K562 (cell line): Measurements from ENCODE around the gene ST7. TPM values are rescaled to one million over a fixed set of nuclear protein-coding genes. Genes with fewer than 3 reads are reported as not detected.
A peak's percentile ranks its signal among the peaks of the same experiment; 100 is the strongest.

Experiments
- CREB1 ChIP-seq, 2 experiments: sonication (generic) in 1 of 2; formaldehyde crosslinking in 1 of 2; IDR thresholded peaks; 2 replicates each; pipeline versions ENCODE4 v1.6.1 to v1.8.0; 2012 to 2022; ENCODE audit warnings: inconsistent platforms in 1 of 2, mild to moderate bottlenecking in 1 of 2, missing genetic modification reagents in 1 of 2, moderate library complexity in 1 of 2
- FOXA3 ChIP-seq, 2 experiments: fragments of 450-650 bp in 1 of 2; sonication (generic) in 1 of 2; formaldehyde crosslinking; IDR thresholded peaks in 1 of 2; conservative IDR thresholded peaks in 1 of 2; 2 replicates each; pipeline versions ENCODE4 v1.4.0 to v1.8.0; 2020 to 2022; ENCODE audit warnings: mild to moderate bottlenecking in 2 of 2, missing genetic modification reagents in 1 of 2
- MYBL2 ChIP-seq, 2 experiments: fragments of 450-650 bp in 1 of 2; sonication (generic) in 1 of 2; formaldehyde crosslinking in 1 of 2; IDR thresholded peaks; 2 replicates each; pipeline versions ENCODE4 v1.6.1 to v1.8.1; 2017 to 2022; ENCODE audit warnings: borderline replicate concordance in 1 of 2, inconsistent platforms in 1 of 2, low read depth in 1 of 2, mild to moderate bottlenecking in 1 of 2, missing genetic modification reagents in 1 of 2, moderate library complexity in 1 of 2
- POU5F1 ChIP-seq: fragments of 150-350 bp; IDR thresholded peaks from 2 replicates; pipeline ENCODE4 v1.6.1; 2014; ENCODE audit warnings: borderline replicate concordance, low read length, low read depth, mild to moderate bottlenecking; ENCODE audit not compliant: partially characterized antibody
- THRAP3 ChIP-seq: fragments of 450-650 bp; IDR thresholded peaks from 2 replicates; pipeline ENCODE4 v1.6.1; 2016; ENCODE audit warnings: mild to moderate bottlenecking, inconsistent platforms, borderline replicate concordance
- ZNF551 ChIP-seq: fragments of 250-450 bp; sonication (Bioruptor Pico); IDR thresholded peaks from 2 replicates; pipeline ENCODE4 v1.5.0; 2021; ENCODE audit warnings: mild to moderate bottlenecking, moderate library complexity
- polyA plus RNA-seq, 8 experiments: library from polyadenylated mRNA; depleted of rRNA in 4 of 8; stranded (reverse) in 5 of 8; unstranded in 3 of 8; fragments of >200 nt; fragmentation: Nextera tagmentation in 2 of 8; fragmentation: Illumina TruSeq in 1 of 8; extraction: Ambion mirVana in 2 of 8; extraction: Trizol in 1 of 8; gene quantifications; 2 replicates each; pipeline versions ENCODE4 v1.2.1 to v1.2.3, GENCODE V29; 2011 to 2014; ENCODE audit warnings: inconsistent platforms in 1 of 8, missing spikeins in 1 of 8
- total RNA-seq, 7 experiments: library from RNA; depleted of rRNA in 6 of 7; stranded (reverse); fragments of >200 nt in 6 of 7; fragmentation: Illumina TruSeq in 2 of 7; extraction: Trizol in 2 of 7; gene quantifications; 2 replicates each; pipeline versions ENCODE4 v1.2.1 to v1.2.3, GENCODE V29; 2011 to 2021; ENCODE audit warnings: low replicate concordance in 1 of 7
- TF ChIP-seq, protein P1 (sequence below), 2 experiments: fragments of 450-650 bp; formaldehyde crosslinking in 1 of 2; IDR thresholded peaks; 2 replicates each; pipeline versions ENCODE4 v1.4.0 to v1.6.1; 2014 to 2020; ENCODE audit warnings: mild to moderate bottlenecking in 2 of 2, borderline replicate concordance in 1 of 2, low read depth in 1 of 2
- TF ChIP-seq, protein P2 (sequence below): sonication (generic); formaldehyde crosslinking; IDR thresholded peaks from 2 replicates; pipeline ENCODE4 v1.8.0; 2022; ENCODE audit warnings: mild to moderate bottlenecking, missing genetic modification reagents
- TF ChIP-seq, protein P3 (sequence below): fragments of 450-650 bp; IDR thresholded peaks from 2 replicates; pipeline ENCODE4 v1.6.1; 2017; ENCODE audit warnings: antibody characterized with exemption
- TF ChIP-seq, protein P4 (sequence below): fragments of 450-650 bp; IDR thresholded peaks from 2 replicates; pipeline ENCODE4 v1.6.1; 2017; ENCODE audit warnings: mild to moderate bottlenecking, moderate library complexity

The ST7 gene
- total and polyA plus RNA-seq, 9 of the 15 experiments (the other 6 are each of a cell fraction or from before 2014, with no cell fraction given), result 23.9 to 56.3 (median 36.9) TPM

DNA sequence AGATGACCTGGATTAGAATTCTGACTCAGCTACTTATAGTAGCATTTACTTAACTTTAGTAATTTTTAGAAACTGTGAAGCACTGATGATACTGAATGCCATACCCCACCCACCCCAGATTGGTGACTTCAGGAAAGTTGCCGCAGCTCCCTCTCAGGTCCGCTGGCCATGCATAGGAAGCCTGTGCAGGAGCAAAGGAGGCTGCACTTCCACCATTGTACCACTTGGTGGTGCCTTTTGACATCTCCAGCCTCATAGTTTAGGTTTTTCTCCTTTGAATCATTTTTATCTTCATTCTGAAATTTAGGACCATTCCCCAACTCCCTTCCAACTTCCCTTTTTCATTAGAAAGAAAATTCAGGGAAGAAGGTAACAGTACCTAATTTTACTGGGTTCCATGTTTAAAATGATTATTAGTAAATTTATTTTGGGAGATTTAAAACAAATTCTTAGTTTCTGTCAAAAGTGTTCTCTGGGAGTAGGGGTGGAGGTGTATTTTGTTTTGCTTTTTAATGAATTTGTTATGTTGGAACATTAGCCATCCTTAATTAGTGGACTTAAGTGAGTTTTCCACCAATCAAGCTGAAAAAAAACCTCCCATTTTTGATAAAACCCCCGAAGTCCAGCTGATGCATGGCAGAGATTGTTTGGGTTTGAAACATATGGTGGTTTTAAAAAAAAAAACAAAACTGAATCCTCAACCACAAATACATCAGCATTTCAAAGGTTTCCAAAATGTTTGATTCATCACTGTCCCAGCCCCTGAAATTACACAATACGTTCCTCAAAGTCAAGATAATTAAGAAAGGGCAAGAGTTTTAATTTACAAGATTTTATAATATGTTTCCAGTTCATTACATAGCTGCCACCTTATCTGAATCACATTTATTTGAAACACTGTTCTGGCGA, 259.9 kb downstream of the ST7 start (continued):
- TF ChIP-seq, protein P1, sequence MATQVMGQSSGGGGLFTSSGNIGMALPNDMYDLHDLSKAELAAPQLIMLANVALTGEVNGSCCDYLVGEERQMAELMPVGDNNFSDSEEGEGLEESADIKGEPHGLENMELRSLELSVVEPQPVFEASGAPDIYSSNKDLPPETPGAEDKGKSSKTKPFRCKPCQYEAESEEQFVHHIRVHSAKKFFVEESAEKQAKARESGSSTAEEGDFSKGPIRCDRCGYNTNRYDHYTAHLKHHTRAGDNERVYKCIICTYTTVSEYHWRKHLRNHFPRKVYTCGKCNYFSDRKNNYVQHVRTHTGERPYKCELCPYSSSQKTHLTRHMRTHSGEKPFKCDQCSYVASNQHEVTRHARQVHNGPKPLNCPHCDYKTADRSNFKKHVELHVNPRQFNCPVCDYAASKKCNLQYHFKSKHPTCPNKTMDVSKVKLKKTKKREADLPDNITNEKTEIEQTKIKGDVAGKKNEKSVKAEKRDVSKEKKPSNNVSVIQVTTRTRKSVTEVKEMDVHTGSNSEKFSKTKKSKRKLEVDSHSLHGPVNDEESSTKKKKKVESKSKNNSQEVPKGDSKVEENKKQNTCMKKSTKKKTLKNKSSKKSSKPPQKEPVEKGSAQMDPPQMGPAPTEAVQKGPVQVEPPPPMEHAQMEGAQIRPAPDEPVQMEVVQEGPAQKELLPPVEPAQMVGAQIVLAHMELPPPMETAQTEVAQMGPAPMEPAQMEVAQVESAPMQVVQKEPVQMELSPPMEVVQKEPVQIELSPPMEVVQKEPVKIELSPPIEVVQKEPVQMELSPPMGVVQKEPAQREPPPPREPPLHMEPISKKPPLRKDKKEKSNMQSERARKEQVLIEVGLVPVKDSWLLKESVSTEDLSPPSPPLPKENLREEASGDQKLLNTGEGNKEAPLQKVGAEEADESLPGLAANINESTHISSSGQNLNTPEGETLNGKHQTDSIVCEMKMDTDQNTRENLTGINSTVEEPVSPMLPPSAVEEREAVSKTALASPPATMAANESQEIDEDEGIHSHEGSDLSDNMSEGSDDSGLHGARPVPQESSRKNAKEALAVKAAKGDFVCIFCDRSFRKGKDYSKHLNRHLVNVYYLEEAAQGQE (IDR thresholded peaks at IDR 0.05; ENCODE audit: borderline replicate concordance), result peak; percentile 55
- TF ChIP-seq, protein P1 (CRISPR knock-in tag; IDR thresholded peaks at IDR 0.05; ENCODE audit: low read depth), result no peak
- TF ChIP-seq, protein P2, sequence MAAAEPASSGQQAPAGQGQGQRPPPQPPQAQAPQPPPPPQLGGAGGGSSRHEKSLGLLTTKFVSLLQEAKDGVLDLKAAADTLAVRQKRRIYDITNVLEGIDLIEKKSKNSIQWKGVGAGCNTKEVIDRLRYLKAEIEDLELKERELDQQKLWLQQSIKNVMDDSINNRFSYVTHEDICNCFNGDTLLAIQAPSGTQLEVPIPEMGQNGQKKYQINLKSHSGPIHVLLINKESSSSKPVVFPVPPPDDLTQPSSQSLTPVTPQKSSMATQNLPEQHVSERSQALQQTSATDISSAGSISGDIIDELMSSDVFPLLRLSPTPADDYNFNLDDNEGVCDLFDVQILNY, result no peak
- TF ChIP-seq FOXA3 (CRISPR knock-in tag; conservative IDR thresholded peaks at IDR 0.05 in 1 of 2, IDR thresholded peaks at IDR 0.05 in 1 of 2) (no peak), POU5F1 (no peak), ZNF551 (no peak), THRAP3 (no peak), CREB1 (IDR thresholded peaks at IDR 0.05) (0 out of 2 replicates have a peak, but pooled peaks have one; percentile 20), CREB1 (CRISPR knock-in tag; IDR thresholded peaks at IDR 0.05) (no peak), MYBL2 (IDR thresholded peaks at IDR 0.05; ENCODE audit: low read depth) (no peak), MYBL2 (CRISPR knock-in tag; IDR thresholded peaks at IDR 0.05; ENCODE audit: borderline replicate concordance) (no peak)
- TF ChIP-seq, protein P3, sequence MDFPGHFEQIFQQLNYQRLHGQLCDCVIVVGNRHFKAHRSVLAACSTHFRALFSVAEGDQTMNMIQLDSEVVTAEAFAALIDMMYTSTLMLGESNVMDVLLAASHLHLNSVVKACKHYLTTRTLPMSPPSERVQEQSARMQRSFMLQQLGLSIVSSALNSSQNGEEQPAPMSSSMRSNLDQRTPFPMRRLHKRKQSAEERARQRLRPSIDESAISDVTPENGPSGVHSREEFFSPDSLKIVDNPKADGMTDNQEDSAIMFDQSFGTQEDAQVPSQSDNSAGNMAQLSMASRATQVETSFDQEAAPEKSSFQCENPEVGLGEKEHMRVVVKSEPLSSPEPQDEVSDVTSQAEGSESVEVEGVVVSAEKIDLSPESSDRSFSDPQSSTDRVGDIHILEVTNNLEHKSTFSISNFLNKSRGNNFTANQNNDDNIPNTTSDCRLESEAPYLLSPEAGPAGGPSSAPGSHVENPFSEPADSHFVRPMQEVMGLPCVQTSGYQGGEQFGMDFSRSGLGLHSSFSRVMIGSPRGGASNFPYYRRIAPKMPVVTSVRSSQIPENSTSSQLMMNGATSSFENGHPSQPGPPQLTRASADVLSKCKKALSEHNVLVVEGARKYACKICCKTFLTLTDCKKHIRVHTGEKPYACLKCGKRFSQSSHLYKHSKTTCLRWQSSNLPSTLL, result peak; percentile 98
- TF ChIP-seq, protein P4, sequence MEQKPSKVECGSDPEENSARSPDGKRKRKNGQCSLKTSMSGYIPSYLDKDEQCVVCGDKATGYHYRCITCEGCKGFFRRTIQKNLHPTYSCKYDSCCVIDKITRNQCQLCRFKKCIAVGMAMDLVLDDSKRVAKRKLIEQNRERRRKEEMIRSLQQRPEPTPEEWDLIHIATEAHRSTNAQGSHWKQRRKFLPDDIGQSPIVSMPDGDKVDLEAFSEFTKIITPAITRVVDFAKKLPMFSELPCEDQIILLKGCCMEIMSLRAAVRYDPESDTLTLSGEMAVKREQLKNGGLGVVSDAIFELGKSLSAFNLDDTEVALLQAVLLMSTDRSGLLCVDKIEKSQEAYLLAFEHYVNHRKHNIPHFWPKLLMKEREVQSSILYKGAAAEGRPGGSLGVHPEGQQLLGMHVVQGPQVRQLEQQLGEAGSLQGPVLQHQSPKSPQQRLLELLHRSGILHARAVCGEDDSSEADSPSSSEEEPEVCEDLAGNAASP, result no peak
